RWPE1 (cell line): ENCODE results near the gene CMPK2.
"Not testable (repeated sequence)": the region's sequence is repeated elsewhere in the genome, so short reads cannot be mapped to it uniquely, and the experiment has no call there.

ENCODE experiments used
- CTCF ChIA-PET: fragments of 350-600 bp; sonication (Branson Sonifier 250); formaldehyde crosslinking; extraction: SDS; loops from one replicate; lab custom pipeline; 2021; lab: Yijun Ruan, JAX
- POLR2A ChIA-PET: fragments of 400-600 bp; formaldehyde crosslinking; extraction: SDS; loops from one replicate; lab custom pipeline; 2020; ENCODE audit warnings: antibody characterized with exemption; ENCODE audit not compliant: low non-redundant PET; lab: Yijun Ruan, JAX
- DNase-seq: peaks from one replicate; pipeline ENCODE4 v3.0.0; 2012; ENCODE audit warnings: low spot score
- H3K27ac ChIP-seq: fragments of 450-650 bp; 2 replicates; pipeline ENCODE4 v1.5.1; 2017
- CTCF ChIP-seq: fragments of 450-650 bp; conservative IDR thresholded peaks from 2 replicates; pipeline ENCODE4 v1.5.1; 2017; ENCODE audit warnings: low read depth, mild to moderate bottlenecking

Gene CMPK2

GRCh38 chr2:6909431-6910385 lies 44.0 kb upstream of the CMPK2 start:
- no peak for TF ChIP-seq CTCF
- no peak for DNase-seq
- H3K27ac ChIP-seq = no peak overlapping the region
- CTCF ChIA-PET = interaction anchor here (0.7 kb wide), 1 partner anchor 313 kb away, joined by 3 read pairs; no protein-coding TSS in a partner anchor
- POLR2A ChIA-PET = no interaction called here

GRCh38 chr2:6908291-6908690 lies 42.6 kb upstream of the CMPK2 start:
- CTCF ChIA-PET = interaction anchor here (1.7 kb wide), 1 partner anchor 11 kb away, joined by 7 read pairs; no protein-coding TSS in a partner anchor

GRCh38 chr2:6906165-6906741 lies 40.5 kb upstream of the CMPK2 start:
- no peak for TF ChIP-seq CTCF
- no peak for DNase-seq
- ChIA-PET POLR2A (no interaction called here), CTCF (interaction anchor here (0.7 kb wide), 1 partner anchor 297 kb away, joined by 3 read pairs; no protein-coding TSS in a partner anchor)
- no peak overlapping the region for H3K27ac ChIP-seq

More at GRCh38 chr2:6908291-6908690, 42.6 kb upstream of the CMPK2 start:
- DNase-seq = no peak
- TF ChIP-seq CTCF = no peak
- POLR2A ChIA-PET = no interaction called here
- H3K27ac ChIP-seq = no peak overlapping the region

- CTCF ChIA-PET = no interaction called here
- no peak for TF ChIP-seq CTCF
Measured at GRCh38 chr2:6905668-6906067, 40.0 kb upstream of the CMPK2 start.

GRCh38 chr2:6902581-6902980 lies 36.9 kb upstream of the CMPK2 start:
- H3K27ac ChIP-seq, POLR2A ChIA-PET, CTCF ChIA-PET: not testable (repeated sequence)

More at GRCh38 chr2:6905668-6906067, 40.0 kb upstream of the CMPK2 start:
- POLR2A ChIA-PET = no interaction called here
- no peak for DNase-seq
- H3K27ac ChIP-seq = no peak overlapping the region

GRCh38 chr2:6896930-6897759 lies 31.4 kb upstream of the CMPK2 start:
- CTCF ChIA-PET = interaction anchor here (0.6 to 2.6 kb wide), 8 partner anchors 9 to 1198 kb away, joined by 3 to 18 read pairs (median 3); no protein-coding TSS in a partner anchor
- DNase-seq = no peak
- peak; percentile 64 for TF ChIP-seq CTCF
- POLR2A ChIA-PET = no interaction called here
- H3K27ac ChIP-seq = no peak overlapping the region

More at GRCh38 chr2:6902581-6902980, 36.9 kb upstream of the CMPK2 start:
- DNase-seq = not testable (repeated sequence)
